GM18909 (cell line): ENCODE data around the gene PDZD2.
A peak's percentile ranks its signal among the peaks of the same experiment; 100 is the strongest.
"Not testable (repeated sequence)": the region's sequence is repeated elsewhere in the genome, so short reads cannot be mapped to it uniquely, and the experiment has no call there.

Experiments used
- ATAC-seq: cut with Tn5 transposase; IDR thresholded peaks from one replicate; pipeline ENCODE4 v1.9.1; 2021; ENCODE audit warnings: mild to moderate bottlenecking; ENCODE audit not compliant: unreplicated experiment, poor library complexity

PDZD2 gene

GRCh38 chr5:31761877-31762276 lies 122.9 kb downstream of the PDZD2 start:
- no peak for ATAC-seq

- ATAC-seq = no peak
Observed at GRCh38 chr5:31763424-31763823, 124.5 kb downstream of the PDZD2 start.

DNA sequence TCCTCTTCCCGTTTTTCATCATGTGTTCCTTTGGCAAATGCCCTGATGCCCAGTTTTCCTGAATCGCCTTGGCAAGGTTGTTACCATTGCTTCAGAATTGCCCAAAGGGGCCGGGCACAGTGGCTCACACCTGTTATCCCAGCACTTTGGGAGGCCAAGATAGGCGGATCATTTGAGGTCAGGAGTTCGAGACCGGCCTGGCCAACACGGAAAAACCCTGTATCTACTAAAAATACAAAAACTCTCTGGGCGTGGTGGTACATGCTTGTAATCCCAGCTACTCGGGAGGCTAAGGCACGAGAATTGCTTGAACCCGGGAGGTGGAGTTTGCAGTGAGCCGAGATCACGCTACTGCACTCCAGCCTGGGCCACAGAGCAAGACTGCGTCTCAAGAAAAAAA lies 125.8 kb downstream of the PDZD2 start:
- ATAC-seq = not testable (repeated sequence)

- no peak for ATAC-seq
Observed at GRCh38 chr5:31767335-31768031, 128.6 kb downstream of the PDZD2 start.

- no peak for ATAC-seq
Observed at GRCh38 chr5:31768046-31768445, 129.1 kb downstream of the PDZD2 start.

- ATAC-seq = no peak
Observed at GRCh38 chr5:31768784-31769183, 129.9 kb downstream of the PDZD2 start.

DNA sequence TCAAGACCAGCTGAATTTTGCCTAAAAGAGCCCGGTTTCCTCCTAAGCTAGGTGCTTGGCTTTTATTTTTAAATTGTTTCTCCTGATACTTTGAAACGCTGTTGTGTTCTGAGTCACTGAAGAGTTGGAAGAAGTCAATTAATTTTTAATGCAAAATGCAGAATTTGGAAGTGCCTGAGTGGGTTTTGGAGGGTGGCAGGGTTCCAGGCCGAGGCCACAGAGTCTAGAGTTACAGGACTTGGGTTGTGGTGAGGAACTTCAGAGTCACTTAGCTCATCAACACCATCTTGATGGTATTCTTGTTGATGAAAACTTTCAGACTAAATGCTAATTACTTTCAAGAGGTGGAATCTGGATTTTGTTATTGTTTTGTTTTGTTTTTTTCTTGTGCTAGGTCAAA lies 130.6 kb downstream of the PDZD2 start:
- no peak for ATAC-seq

DNA sequence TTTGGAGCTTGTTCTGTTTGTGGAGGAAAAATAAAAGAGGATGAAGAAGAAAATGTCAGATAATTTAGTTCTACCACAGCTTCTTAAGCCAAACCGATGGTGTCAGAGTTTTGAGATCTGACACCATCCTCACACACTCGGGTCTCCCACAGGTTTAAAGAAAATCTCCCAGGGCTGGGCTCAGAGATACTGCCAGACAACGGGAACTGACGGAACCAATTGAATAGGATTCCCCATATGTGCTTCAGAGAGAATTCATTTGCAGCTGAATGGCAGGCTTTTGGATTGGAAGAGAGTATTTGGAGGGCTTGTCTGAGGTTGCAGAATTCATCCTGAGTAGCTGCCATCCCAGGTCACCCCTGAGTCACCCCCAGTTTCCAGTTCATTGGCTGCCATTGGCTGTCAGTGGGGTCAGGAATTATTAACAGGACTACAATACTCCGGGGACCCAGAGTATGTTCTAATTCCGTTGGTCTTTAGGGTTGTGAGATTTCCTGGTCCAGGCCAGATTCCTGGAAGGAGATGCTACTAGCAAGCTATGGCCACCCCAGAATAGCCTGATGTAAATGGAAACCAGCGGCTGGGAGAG lies 131.3 kb downstream of the PDZD2 start:
- no peak for ATAC-seq

DNA sequence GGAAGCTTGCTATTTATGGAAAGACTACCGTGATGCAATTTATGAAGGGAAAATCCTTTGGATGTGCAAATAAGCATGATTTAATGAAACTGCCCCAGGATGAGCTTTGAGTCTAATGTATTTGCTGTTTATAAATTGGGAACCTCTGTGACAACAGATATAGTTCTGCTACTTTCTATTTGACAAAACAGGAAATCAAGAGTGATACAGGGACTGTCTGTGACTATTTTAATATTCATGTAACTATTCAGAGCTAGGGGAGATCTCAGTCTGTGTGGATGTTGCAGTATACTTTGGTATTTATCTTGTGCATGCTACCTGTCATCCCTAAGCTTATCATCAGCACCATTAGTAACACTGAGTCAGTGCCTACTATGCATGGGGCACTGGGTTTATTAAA lies 132.1 kb downstream of the PDZD2 start:
- ATAC-seq = peak; percentile 90

GRCh38 chr5:31771500-31771899 lies 132.6 kb downstream of the PDZD2 start:
- no peak for ATAC-seq

GRCh38 chr5:31776294-31776693 lies 137.4 kb downstream of the PDZD2 start:
- ATAC-seq = not testable (repeated sequence)

DNA sequence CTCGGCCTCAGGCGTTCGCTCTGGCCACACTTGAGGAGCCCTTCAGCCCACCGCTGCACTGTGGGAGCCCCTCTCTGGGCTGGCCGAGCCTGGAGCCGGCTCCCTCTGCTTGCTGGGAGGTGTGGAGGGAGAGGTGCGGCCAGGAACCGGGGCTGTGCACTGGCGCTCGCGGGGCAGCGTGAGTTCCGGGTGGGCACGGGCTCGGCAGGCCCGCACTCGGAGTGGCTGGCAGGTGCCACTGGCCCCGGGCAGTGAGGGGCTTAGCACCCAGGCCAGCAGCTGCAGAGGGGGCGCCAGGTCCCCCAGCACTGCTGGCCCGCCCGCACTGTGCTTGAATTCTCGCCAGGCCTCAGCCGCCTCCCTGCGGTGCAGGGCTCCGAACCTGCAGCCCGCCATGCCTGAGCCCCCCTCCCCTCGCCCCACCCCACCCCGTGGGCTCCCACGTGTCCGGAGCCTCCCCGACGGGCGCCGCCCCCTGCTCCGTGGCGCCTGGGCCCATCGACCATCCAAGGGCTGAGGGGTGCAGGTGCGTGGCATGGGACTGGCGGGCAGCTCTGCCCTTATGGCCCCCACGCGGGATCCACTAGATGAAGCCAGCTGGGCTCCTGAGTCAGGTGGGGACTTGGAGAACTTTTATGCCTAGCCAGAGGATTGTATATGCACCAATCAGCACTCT lies 138.2 kb downstream of the PDZD2 start:
- ATAC-seq = no peak

DNA sequence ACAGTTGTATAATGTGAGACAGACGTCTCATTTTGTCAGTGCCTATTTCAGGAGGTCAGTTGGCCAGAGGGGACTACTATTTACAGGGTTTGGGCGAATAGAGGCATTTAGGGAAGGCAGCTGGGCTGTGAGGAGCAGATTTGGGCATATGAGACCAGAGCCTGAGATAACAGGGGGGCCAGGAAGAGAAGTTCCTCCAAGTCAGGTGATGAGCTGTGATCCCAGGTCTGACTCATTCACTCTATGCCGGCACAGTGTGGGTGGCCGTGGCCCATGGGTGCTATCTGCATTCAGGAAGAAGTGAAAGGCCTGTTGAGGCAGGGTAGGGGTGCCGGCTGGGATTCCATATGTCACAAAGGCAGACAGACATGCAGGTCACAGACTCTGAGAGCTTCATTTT lies 142.8 kb downstream of the PDZD2 start:
- no peak for ATAC-seq

DNA sequence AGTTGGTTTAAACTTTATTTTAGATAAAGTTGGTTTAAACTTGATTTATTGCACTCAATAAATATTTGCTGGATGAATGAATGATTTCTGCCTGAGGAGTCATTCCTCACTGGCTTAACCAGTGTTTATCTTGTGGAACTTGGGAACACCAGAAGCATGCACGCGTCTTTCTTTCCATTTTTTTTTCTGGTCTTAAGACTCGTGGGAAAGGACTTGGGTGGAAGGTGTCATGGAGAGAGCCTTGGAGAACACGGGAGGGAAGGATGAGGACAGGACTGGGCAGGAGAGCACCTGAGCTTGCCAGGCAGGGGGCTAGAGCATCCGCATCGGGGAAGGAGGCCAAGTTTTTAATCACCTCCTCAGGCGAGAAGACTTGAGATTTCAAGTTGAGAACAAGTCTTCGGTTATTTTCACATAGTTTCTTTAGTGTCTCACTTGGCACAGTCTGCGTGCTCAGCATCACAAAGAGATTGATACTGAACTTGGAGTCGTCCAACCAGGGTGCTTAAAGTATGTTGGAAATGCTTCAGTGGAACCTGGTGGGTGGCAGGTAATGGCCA lies 144.2 kb downstream of the PDZD2 start:
- ATAC-seq = no peak

GRCh38 chr5:31783731-31784130 lies 144.8 kb downstream of the PDZD2 start:
- no peak for ATAC-seq

GRCh38 chr5:31786090-31786631 lies 147.2 kb downstream of the PDZD2 start:
- ATAC-seq = no peak

DNA sequence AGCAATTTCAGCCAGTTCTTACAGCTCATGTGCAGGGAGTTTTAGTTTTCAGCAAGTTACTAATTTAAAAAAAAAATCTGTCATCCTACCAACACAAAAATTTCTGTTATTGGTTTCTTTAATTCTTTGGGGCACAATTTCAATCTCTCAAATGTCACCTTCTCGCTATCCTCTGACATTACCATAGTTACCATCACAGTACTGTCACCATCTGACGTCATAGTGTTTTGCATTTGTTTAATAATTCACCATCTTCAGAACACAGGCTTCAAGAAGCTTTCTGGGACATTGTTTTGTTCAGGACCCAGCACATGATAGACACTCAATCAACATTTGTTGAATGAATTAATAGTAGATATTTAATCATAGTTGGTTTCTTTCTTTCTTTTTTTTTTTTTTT lies 155.1 kb downstream of the PDZD2 start:
- no peak for ATAC-seq

DNA sequence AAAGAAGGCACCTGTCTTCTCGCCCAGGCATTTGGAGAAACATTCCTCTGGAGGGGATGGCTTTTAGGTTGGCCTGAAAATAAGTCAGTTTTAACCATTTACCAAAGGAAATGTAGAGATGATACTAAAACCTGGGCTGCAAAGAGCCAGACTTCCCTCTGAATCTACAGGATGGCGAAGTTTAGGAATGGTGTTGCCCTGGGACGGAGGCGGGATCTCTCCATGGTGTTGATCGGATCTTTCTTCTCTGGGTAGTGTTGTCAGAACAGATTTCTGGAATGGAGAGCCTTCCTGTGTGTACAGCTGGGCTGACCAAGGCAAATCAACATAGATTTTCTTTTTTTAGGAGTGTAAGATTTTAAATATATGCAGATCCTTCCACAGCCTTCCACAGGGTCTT lies 159.2 kb downstream of the PDZD2 start:
- ATAC-seq = no peak

DNA sequence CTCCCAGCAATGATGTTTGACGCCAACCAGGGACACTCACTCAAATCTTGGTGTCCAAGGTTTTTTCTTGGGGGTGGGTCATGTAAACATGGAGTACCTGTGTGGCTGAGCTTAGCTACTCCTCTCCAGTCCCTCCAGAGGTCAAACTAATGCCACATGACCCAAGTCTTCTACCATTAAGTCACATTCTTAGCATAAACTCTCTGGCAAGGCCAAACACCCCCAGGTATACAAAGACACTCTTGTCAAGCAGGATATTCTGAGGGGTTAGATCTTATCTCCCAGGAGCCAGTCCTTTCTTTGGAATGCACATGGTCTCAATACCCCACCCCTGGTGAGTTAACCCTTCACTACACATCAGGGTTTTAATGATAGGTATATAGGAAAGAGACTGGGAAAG lies 161.4 kb downstream of the PDZD2 start:
- no peak for ATAC-seq

DNA sequence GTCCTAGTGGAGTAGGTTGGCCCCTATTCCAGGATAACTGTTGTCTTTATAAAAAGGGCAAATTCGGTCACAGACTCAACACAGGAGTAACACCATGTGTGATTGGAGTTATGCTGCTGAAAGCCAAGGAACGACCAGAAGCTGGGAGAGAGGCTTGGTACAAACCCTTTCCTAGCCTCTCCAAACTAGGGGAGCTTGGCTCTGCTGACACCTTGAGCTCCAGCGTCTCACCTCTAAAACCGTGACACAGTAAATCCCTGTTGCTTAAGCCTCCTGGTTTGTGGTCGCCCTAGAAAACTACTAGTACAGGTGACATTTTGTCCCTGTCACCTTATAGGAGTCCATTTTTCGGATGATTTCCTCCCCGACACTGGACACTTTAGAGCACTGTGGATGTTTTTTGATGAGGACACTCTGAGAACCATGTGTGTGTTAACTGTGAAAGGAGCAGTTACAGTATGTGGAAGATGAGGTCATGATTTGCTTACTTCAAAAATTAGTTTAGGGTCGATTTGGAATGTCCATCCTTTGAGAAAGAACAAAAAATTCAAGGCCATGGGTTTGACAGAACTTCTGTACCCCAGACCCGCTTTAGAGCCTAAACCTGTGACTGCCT lies 167.0 kb downstream of the PDZD2 start:
- ATAC-seq = no peak

- no peak for ATAC-seq
Observed at GRCh38 chr5:31806561-31806960, 167.6 kb downstream of the PDZD2 start.
